ENCODE results near the gene IFNA16.

- TF ChIP-seq CTCF (IDR thresholded peaks at IDR 0.05) (no peak), RFX5 (IDR thresholded peaks at IDR 0.05) (no peak), EP300 (IDR thresholded peaks at IDR 0.05) (no peak), ATOH8 (CRISPR knock-in tag; IDR thresholded peaks at IDR 0.05; ENCODE audit: low read depth) (no peak), MAZ (IDR thresholded peaks at IDR 0.05; ENCODE audit: borderline replicate concordance, low read depth, low read length) (no peak), POLR2A (IDR thresholded peaks at IDR 0.05; ENCODE audit: low read length) (no peak)
These were observed 45.8 kb downstream of the IFNA16 start for GRCh38 chr9:21171351-21171750.

Measured in A549 (cell line).